HepG2 (cell line): ENCODE results near the gene BMPER.

Experiments used
- POLR2A ChIP-seq, 2 experiments: IDR thresholded peaks; 2 replicates each; pipeline ENCODE4 v1.6.1; 2011; ENCODE audit warnings: low read depth in 2 of 2, low read length in 2 of 2, mild to moderate bottlenecking in 1 of 2, moderate library complexity in 1 of 2; ENCODE audit not compliant: insufficient read depth in 1 of 2
- ZNF235 ChIP-seq: sonication (generic); formaldehyde crosslinking; IDR thresholded peaks from 2 replicates; pipeline ENCODE4 v1.8.1; 2023; ENCODE audit warnings: mild to moderate bottlenecking, missing genetic modification reagents, borderline replicate concordance
- ZNF570 ChIP-seq: sonication (generic); formaldehyde crosslinking; IDR thresholded peaks from 2 replicates; pipeline ENCODE4 v1.4.0; 2020; ENCODE audit warnings: mild to moderate bottlenecking, missing genetic modification reagents, borderline replicate concordance
- ZZZ3 ChIP-seq: sonication (generic); formaldehyde crosslinking; IDR thresholded peaks from 2 replicates; pipeline ENCODE4 v1.4.0; 2020; ENCODE audit warnings: missing genetic modification reagents, mild to moderate bottlenecking, borderline replicate concordance
- TF ChIP-seq, protein P1 (sequence below): sonication (generic); formaldehyde crosslinking; IDR thresholded peaks from 2 replicates; pipeline ENCODE4 v1.5.0; 2020; ENCODE audit warnings: mild to moderate bottlenecking, missing genetic modification reagents, moderate library complexity

DNA sequence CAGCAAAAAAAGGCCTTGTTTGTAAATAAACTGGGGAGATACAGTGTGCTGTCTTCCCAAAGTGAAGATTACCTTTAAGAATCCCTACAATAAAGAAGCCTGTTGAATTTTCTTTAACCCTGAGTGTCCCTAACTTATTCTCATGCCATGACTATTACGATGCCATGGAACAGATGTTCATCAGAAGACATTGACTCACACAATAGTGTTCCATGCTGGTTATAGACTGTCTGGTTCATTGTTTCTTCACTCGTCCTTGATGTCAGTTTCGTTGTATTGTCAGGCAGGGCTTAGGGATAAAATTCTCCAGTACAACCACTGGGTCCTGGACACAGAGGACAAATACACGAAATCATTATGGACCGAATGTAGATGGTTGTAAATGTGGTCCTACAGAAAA lies 36.2 kb upstream of the BMPER start:
- TF ChIP-seq, protein P1, sequence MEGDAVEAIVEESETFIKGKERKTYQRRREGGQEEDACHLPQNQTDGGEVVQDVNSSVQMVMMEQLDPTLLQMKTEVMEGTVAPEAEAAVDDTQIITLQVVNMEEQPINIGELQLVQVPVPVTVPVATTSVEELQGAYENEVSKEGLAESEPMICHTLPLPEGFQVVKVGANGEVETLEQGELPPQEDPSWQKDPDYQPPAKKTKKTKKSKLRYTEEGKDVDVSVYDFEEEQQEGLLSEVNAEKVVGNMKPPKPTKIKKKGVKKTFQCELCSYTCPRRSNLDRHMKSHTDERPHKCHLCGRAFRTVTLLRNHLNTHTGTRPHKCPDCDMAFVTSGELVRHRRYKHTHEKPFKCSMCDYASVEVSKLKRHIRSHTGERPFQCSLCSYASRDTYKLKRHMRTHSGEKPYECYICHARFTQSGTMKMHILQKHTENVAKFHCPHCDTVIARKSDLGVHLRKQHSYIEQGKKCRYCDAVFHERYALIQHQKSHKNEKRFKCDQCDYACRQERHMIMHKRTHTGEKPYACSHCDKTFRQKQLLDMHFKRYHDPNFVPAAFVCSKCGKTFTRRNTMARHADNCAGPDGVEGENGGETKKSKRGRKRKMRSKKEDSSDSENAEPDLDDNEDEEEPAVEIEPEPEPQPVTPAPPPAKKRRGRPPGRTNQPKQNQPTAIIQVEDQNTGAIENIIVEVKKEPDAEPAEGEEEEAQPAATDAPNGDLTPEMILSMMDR (CRISPR knock-in tag) = no peak
- TF ChIP-seq ZNF235 (CRISPR knock-in tag) (no peak), ZNF570 (CRISPR knock-in tag) (no peak), ZZZ3 (no peak), POLR2A (IDR thresholded peaks at IDR 0.05; ENCODE audit: insufficient read depth in 1 of 2, low read depth in 2 of 2, low read length in 2 of 2) (no peak)
